GM23338 (cell line): Measurements from ENCODE around the gene TBC1D2B. TPM values are rescaled to one million over a fixed set of nuclear protein-coding genes. Genes with fewer than 3 reads are reported as not detected.

Experiments
- ATAC-seq: fragments of 200-7000 bp; cut with Tn5 transposase; 3 replicates; pipeline ENCODE4 v1.9.1; 2020
- DNase-seq: peaks from one replicate; pipeline ENCODE4 v3.0.0-alpha.2; 2015; ENCODE audit warnings: low spot score
- H2AFZ ChIP-seq: fragments of 200-600 bp; sonication (generic); 2 replicates; pipeline ENCODE4 v1.8.0; 2016; ENCODE audit warnings: antibody characterized with exemption, mild to moderate bottlenecking, moderate library complexity
- H3F3A ChIP-seq: fragments of 200-600 bp; sonication (generic); replicated peaks from 2 replicates; pipeline ENCODE4 v1.8.0; 2017; ENCODE audit warnings: antibody characterized with exemption, mixed run types, low read depth
- H3K27ac ChIP-seq: fragments of 200-600 bp; sonication (generic); 2 replicates; pipeline ENCODE4 v1.6.1; 2016; ENCODE audit warnings: low read depth
- H3K27me3 ChIP-seq: fragments of 200-600 bp; sonication (generic); 2 replicates; pipeline ENCODE4 v1.8.0; 2016; ENCODE audit warnings: mild to moderate bottlenecking, mixed run types, moderate library complexity; ENCODE audit not compliant: insufficient read depth
- H3K36me3 ChIP-seq: fragments of 200-600 bp; sonication (generic); 2 replicates; pipeline ENCODE4 v1.8.0; 2016; ENCODE audit warnings: mild to moderate bottlenecking; ENCODE audit not compliant: insufficient read depth
- H3K4me1 ChIP-seq: fragments of 200-600 bp; sonication (generic); 2 replicates; pipeline ENCODE4 v1.8.0; 2016; ENCODE audit warnings: mild to moderate bottlenecking, moderate library complexity; ENCODE audit not compliant: insufficient read depth
- H3K4me2 ChIP-seq: fragments of 200-600 bp; sonication (generic); 2 replicates; pipeline ENCODE4 v1.7.1; 2017; ENCODE audit warnings: mixed run types
- H3K4me3 ChIP-seq: fragments of 200-600 bp; sonication (generic); 2 replicates; pipeline ENCODE4 v1.6.1; 2016; ENCODE audit warnings: mixed run types
- H3K79me2 ChIP-seq: fragments of 200-600 bp; sonication (generic); replicated peaks from 2 replicates; pipeline ENCODE4 v1.8.0; 2017; ENCODE audit warnings: mild to moderate bottlenecking; ENCODE audit not compliant: insufficient read depth
- H3K9me2 ChIP-seq: fragments of 200-600 bp; sonication (generic); 2 replicates; pipeline ENCODE4 v1.8.0; 2017; ENCODE audit not compliant: insufficient read depth
- H4K20me1 ChIP-seq: fragments of 200-600 bp; sonication (generic); replicated peaks from 2 replicates; pipeline ENCODE4 v1.8.0; 2017; ENCODE audit warnings: mild to moderate bottlenecking; ENCODE audit not compliant: insufficient read depth
- H3K27ac Mint-ChIP-seq: 2 replicates; pipeline ENCODE4 v1.8.0; 2020; ENCODE audit warnings: inconsistent platforms, mild to moderate bottlenecking, moderate library complexity, mixed read lengths
- H3K27me3 Mint-ChIP-seq: 3 replicates; pipeline ENCODE4 v1.8.0; 2022; ENCODE audit warnings: low read depth, mild to moderate bottlenecking, moderate library complexity, mixed read lengths, inconsistent platforms; ENCODE audit not compliant: insufficient read depth, poor library complexity
- H3K36me3 Mint-ChIP-seq: 3 replicates; pipeline ENCODE4 v1.8.0; 2021; ENCODE audit warnings: low read depth, mild to moderate bottlenecking, inconsistent platforms, moderate library complexity, mixed read lengths
- H3K4me1 Mint-ChIP-seq: 3 replicates; pipeline ENCODE4 v1.8.0; 2020; ENCODE audit warnings: mild to moderate bottlenecking, inconsistent platforms, mixed read lengths
- H3K4me3 Mint-ChIP-seq: 3 replicates; pipeline ENCODE4 v1.8.0; 2021; ENCODE audit warnings: moderate library complexity, mild to moderate bottlenecking, inconsistent platforms, mixed read lengths
- H3K9me3 Mint-ChIP-seq: 3 replicates; pipeline ENCODE4 v1.8.0; 2020; ENCODE audit warnings: moderate library complexity, mild to moderate bottlenecking, inconsistent platforms, mixed read lengths
- CREB1 ChIP-seq: fragments of 250-450 bp; sonication (Bioruptor Pico); IDR thresholded peaks from 2 replicates; pipeline ENCODE4 v1.5.0; 2020; ENCODE audit warnings: low read depth, mild to moderate bottlenecking, moderate library complexity
- CTCF ChIP-seq, 2 experiments: fragments of 200-600 bp in 1 of 2; sonication (generic) in 1 of 2; conservative IDR thresholded peaks; 2 replicates each; pipeline versions ENCODE4 v1.5.1 to v1.6.1; 2016 to 2017; ENCODE audit warnings: antibody characterized with exemption in 2 of 2, low read depth in 2 of 2, mild to moderate bottlenecking in 2 of 2, moderate library complexity in 1 of 2
- ETS1 ChIP-seq: IDR thresholded peaks from 2 replicates; pipeline ENCODE4 v1.6.1; 2016; ENCODE audit warnings: antibody characterized with exemption
- EZH2phosphoT487 ChIP-seq: fragments of 200-600 bp; sonication (generic); IDR thresholded peaks from one replicate; pipeline ENCODE4 v1.8.1; 2018; ENCODE audit warnings: antibody characterized with exemption; ENCODE audit not compliant: unreplicated experiment
- JUNB ChIP-seq: IDR thresholded peaks from one replicate; pipeline ENCODE4 v1.6.1; 2016; ENCODE audit warnings: antibody characterized with exemption; ENCODE audit not compliant: unreplicated experiment
- NANOG ChIP-seq: IDR thresholded peaks from 2 replicates; pipeline ENCODE4 v1.6.1; 2016; ENCODE audit warnings: antibody characterized with exemption, borderline replicate concordance
- POLR2AphosphoS5 ChIP-seq: IDR thresholded peaks from 2 replicates; pipeline ENCODE4 v1.6.1; 2016; ENCODE audit warnings: antibody characterized with exemption, low read depth
- REST ChIP-seq: IDR thresholded peaks from one replicate; pipeline ENCODE4 v1.6.1; 2018; ENCODE audit warnings: antibody characterized with exemption; ENCODE audit not compliant: unreplicated experiment
- STAT1 ChIP-seq: IDR thresholded peaks from one replicate; pipeline ENCODE4 v1.6.1; 2016; ENCODE audit warnings: antibody characterized with exemption; ENCODE audit not compliant: unreplicated experiment
- ZNF114 ChIP-seq: fragments of 250-450 bp; sonication (Bioruptor Pico); IDR thresholded peaks from 2 replicates; pipeline ENCODE4 v1.5.0; 2020; ENCODE audit warnings: mild to moderate bottlenecking, moderate library complexity
- ZNF331 ChIP-seq: fragments of 250-450 bp; sonication (Bioruptor Pico); IDR thresholded peaks from 2 replicates; pipeline ENCODE4 v1.5.0; 2020; ENCODE audit warnings: low read depth, mild to moderate bottlenecking, moderate library complexity
- polyA plus RNA-seq: library from polyadenylated mRNA; unstranded; fragments of >200 nt; fragmentation: Nextera tagmentation; extraction: Ambion mirVana; gene quantifications from 2 replicates; pipeline ENCODE4 v1.2.1, GENCODE V29; 2016
- total RNA-seq: library from RNA; depleted of rRNA; stranded (reverse); fragments of >200 nt; shearing (Covaris generic); gene quantifications from 2 replicates; pipeline ENCODE4 v1.2.3, GENCODE V29; 2014

Gene TBC1D2B
- total and polyA plus RNA-seq, 2 experiments from 2014 or later = 3.6 to 17.8 TPM

- no peak for TF ChIP-seq ETS1
- no peak for TF ChIP-seq CTCF (conservative IDR thresholded peaks at IDR 0.05; ENCODE audit: low read depth in 2 of 2)
- no peak for TF ChIP-seq ZNF114
- TF ChIP-seq JUNB = no peak
- TF ChIP-seq NANOG = no peak
- TF ChIP-seq POLR2AphosphoS5 = no peak
- TF ChIP-seq ZNF331 (CRISPR knock-in tag) = no peak
- no peak for TF ChIP-seq CREB1 (CRISPR knock-in tag)
- no peak for TF ChIP-seq REST
Measured at GRCh38 chr15:78034495-78035191, 42.9 kb downstream of the TBC1D2B start (continued).

- Mint-ChIP-seq H3K27me3 (peaks cover 2% of the 10 kb centered on the region), H3K27ac (no peak overlapping the region), H3K9me3 (no peaks in the 10 kb centered on the region), H3K4me1 (peaks cover 11% of the 10 kb centered on the region), H3K36me3 (no peaks in the 10 kb centered on the region), H3K4me3 (no peak overlapping the region)
- H3K4me1 ChIP-seq = no peaks in the 10 kb centered on the region
- no peaks in the 10 kb centered on the region for H3F3A ChIP-seq
- no peak for ATAC-seq
- H3K27me3 ChIP-seq = no peaks in the 10 kb centered on the region
- no peak overlapping the region for H2AFZ ChIP-seq
- DNase-seq = no peak
- no peaks in the 10 kb centered on the region for H3K36me3 ChIP-seq
- H4K20me1 ChIP-seq = no peaks in the 10 kb centered on the region
- no peaks in the 10 kb centered on the region for H3K9me2 ChIP-seq
- no peak overlapping the region for H3K4me3 ChIP-seq
- no peak overlapping the region for H3K27ac ChIP-seq
- no peaks in the 10 kb centered on the region for H3K79me2 ChIP-seq
- no peak overlapping the region for H3K4me2 ChIP-seq
- no peak for TF ChIP-seq NANOG
- no peak for TF ChIP-seq POLR2AphosphoS5
- no peak for TF ChIP-seq CREB1 (CRISPR knock-in tag)
- no peak for TF ChIP-seq ZNF114
- no peak for TF ChIP-seq EZH2phosphoT487
- no peak for TF ChIP-seq REST
- no peak for TF ChIP-seq ZNF331 (CRISPR knock-in tag)
- no peak for TF ChIP-seq STAT1
Measured at GRCh38 chr15:78033864-78034263, 43.6 kb downstream of the TBC1D2B start.
